ENCODE results near the gene COL11A2. TPM values are rescaled to one million over a fixed set of nuclear protein-coding genes. Genes with fewer than 3 reads are reported as not detected.
"Not testable (repeated sequence)": the region's sequence is repeated elsewhere in the genome, so short reads cannot be mapped to it uniquely, and the experiment has no call there.

COL11A2 gene
- total RNA-seq, 1 donor from 2014 or later, result 3.3 TPM

DNA sequence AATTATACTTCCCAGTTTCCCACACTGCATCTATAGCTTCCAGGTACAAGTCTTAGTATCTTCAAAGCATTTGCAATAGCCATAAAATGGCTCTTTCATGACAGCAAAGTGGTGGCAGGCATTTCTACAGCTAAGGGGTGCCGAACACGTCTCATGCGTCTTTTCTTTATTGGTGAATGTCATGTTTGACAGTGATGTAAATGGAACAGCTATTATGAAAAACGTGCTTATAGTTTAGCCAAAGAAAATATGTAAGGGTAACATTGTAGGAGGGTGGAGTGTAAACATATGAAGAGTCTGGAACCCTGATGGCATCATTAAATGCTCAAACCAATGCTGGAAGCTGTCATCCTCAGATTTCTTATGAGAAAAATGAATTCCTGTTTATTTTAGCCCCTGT is 37.9 kb downstream of the COL11A2 start:
- Mint-ChIP-seq H3K27me3 (ENCODE audit: unreplicated experiment) (peaks cover 34% of the 10 kb centered on the region), H3K4me1 (ENCODE audit: unreplicated experiment) (no peaks in the 10 kb centered on the region), H3K4me3 (ENCODE audit: unreplicated experiment) (no peak overlapping the region), H3K27ac (ENCODE audit: unreplicated experiment) (no peak overlapping the region), H3K36me3 (ENCODE audit: unreplicated experiment) (no peaks in the 10 kb centered on the region), H3K9me3 (ENCODE audit: unreplicated experiment) (peaks cover 12% of the 10 kb centered on the region)
- TF ChIP-seq, protein P1, sequence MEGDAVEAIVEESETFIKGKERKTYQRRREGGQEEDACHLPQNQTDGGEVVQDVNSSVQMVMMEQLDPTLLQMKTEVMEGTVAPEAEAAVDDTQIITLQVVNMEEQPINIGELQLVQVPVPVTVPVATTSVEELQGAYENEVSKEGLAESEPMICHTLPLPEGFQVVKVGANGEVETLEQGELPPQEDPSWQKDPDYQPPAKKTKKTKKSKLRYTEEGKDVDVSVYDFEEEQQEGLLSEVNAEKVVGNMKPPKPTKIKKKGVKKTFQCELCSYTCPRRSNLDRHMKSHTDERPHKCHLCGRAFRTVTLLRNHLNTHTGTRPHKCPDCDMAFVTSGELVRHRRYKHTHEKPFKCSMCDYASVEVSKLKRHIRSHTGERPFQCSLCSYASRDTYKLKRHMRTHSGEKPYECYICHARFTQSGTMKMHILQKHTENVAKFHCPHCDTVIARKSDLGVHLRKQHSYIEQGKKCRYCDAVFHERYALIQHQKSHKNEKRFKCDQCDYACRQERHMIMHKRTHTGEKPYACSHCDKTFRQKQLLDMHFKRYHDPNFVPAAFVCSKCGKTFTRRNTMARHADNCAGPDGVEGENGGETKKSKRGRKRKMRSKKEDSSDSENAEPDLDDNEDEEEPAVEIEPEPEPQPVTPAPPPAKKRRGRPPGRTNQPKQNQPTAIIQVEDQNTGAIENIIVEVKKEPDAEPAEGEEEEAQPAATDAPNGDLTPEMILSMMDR (IDR thresholded peaks at IDR 0.05), result no peak
- DNase-seq (ENCODE audit: extremely low spot score, unreplicated experiment), result no peak

DNA sequence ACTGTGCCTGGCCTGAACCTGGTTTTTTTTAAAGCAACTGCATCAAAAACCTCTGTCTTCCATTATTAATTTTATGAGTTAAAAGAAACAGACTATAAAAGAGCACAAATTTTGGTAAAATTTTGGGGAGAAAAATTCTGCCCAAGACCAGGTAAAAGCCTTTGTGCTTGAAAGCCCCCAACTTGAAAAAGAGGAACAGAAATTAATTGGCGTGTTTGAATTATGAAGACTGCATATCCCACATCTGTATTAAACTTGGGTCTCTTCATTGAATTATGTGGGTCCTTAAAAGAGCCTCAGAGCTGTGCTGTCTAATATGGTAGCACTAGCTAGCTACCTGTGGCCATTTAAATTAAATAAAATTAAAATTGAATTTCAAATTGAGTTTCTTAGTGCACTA is 41.2 kb downstream of the COL11A2 start:
- DNase-seq (ENCODE audit: extremely low spot score, unreplicated experiment), result no peak
- Mint-ChIP-seq H3K9me3 (ENCODE audit: unreplicated experiment) (peaks cover 12% of the 10 kb centered on the region), H3K27ac (ENCODE audit: unreplicated experiment) (no peak overlapping the region), H3K4me1 (ENCODE audit: unreplicated experiment) (no peaks in the 10 kb centered on the region), H3K4me3 (ENCODE audit: unreplicated experiment) (no peak overlapping the region), H3K27me3 (ENCODE audit: unreplicated experiment) (peaks cover 49% of the 10 kb centered on the region), H3K36me3 (ENCODE audit: unreplicated experiment) (no peaks in the 10 kb centered on the region)
- TF ChIP-seq, protein P1 (IDR thresholded peaks at IDR 0.05), result no peak

DNA sequence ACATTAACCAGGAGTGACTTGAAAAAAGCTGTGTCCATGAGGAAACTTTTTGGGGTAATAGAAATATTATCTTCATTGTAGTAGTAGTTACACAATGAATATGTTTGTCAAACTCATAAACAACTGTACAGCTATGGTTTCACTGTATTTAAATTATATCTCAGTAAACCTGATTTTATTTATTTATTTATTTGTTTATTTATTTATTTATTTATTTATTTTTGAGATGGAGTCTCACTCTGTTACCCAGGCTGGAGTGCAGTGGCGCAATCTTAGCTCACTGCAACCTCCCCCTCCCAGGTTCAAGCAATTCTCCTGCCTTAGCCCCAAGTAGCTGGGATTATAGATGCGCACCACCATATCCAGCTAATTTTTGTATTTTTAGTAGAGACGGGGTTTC is 41.7 kb downstream of the COL11A2 start:
- H3K9me3 Mint-ChIP-seq (ENCODE audit: unreplicated experiment), result peaks cover 12% of the 10 kb centered on the region
- not testable (repeated sequence) for H3K4me1 Mint-ChIP-seq (ENCODE audit: unreplicated experiment); H3K4me3 Mint-ChIP-seq (ENCODE audit: unreplicated experiment); DNase-seq (ENCODE audit: extremely low spot score, unreplicated experiment); H3K36me3 Mint-ChIP-seq (ENCODE audit: unreplicated experiment); H3K27ac Mint-ChIP-seq (ENCODE audit: unreplicated experiment)
- H3K27me3 Mint-ChIP-seq (ENCODE audit: unreplicated experiment), result peaks cover 52% of the 10 kb centered on the region

DNA sequence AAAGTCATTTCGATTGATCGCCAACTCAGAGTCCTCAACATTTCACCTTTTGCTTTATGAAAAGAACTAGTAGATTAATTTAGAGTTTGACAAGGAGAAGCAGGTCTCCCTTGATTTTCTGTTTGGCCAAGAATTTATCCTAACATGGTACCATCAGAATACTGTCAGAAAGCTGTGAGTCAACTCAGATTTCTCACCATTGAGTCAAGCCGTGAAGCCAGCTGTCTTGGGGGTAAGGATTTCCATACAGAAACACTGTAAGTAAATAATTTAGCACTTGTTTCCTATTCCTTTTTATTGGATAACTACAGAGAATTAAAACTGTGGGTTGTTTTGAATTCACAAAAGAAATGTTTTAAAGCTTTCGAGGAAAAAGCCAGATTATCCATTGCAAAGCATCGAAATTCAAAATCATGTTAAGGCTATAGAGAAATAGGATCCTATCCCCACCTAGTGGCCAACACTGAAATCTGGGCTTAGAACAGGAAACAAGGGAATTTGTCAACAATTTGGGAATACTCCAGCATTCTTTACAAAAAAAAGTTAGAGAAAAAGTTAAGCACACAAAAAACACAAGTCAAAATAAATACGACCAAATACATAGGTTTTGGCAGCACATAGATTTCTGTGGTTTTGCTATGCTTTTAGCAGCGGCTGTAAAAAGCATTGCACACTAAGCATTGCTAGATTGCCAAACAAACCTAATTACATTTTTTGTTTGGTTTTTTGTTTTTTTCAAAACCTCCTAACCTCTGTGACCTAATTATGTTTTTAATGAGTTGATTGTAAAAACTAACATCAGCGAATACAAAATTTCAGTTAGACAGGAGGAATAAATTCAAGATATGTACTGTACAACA is 44.2 kb downstream of the COL11A2 start:
- Mint-ChIP-seq H3K27me3 (ENCODE audit: unreplicated experiment) (peaks cover 50% of the 10 kb centered on the region), H3K36me3 (ENCODE audit: unreplicated experiment) (no peaks in the 10 kb centered on the region), H3K4me3 (ENCODE audit: unreplicated experiment) (no peak overlapping the region), H3K4me1 (ENCODE audit: unreplicated experiment) (no peaks in the 10 kb centered on the region), H3K9me3 (ENCODE audit: unreplicated experiment) (peaks cover 12% of the 10 kb centered on the region), H3K27ac (ENCODE audit: unreplicated experiment) (no peak overlapping the region)
- TF ChIP-seq, protein P1 (IDR thresholded peaks at IDR 0.05), result peak; percentile 82
- no peak for DNase-seq (ENCODE audit: extremely low spot score, unreplicated experiment)

DNA sequence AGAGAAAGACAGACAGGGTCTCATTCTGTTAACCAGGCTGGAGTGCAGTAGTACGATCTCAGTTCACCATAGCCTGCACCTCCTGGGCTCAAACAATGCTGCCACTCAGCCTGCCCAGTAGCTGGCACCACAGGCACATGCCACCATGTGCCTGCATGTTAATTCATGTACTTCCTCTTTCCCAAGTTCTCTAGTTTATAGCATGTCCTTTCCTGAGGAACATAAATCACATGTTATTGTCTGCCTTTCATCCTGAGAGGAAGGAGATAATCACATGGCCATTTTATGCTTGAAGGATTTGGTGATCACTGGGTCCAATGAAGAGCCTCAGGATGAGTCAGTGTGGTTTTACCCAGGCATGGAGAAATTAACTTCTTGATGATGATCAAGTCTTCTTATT is 47.9 kb downstream of the COL11A2 start:
- peaks cover 64% of the 10 kb centered on the region for H3K27me3 Mint-ChIP-seq (ENCODE audit: unreplicated experiment)

More for the DNA sequence above, 47.9 kb downstream of the COL11A2 start:
- H3K9me3 Mint-ChIP-seq (ENCODE audit: unreplicated experiment), result no peaks in the 10 kb centered on the region
- H3K4me3 Mint-ChIP-seq (ENCODE audit: unreplicated experiment), result no peak overlapping the region
- H3K4me1 Mint-ChIP-seq (ENCODE audit: unreplicated experiment), result no peaks in the 10 kb centered on the region
- TF ChIP-seq, protein P1 (IDR thresholded peaks at IDR 0.05), result no peak
- H3K27ac Mint-ChIP-seq (ENCODE audit: unreplicated experiment), result no peak overlapping the region
- no peaks in the 10 kb centered on the region for H3K36me3 Mint-ChIP-seq (ENCODE audit: unreplicated experiment)
- DNase-seq (ENCODE audit: extremely low spot score, unreplicated experiment), result no peak
